Astrocyte (in vitro differentiated cells and primary cell): ENCODE results near the gene ANKDD1B. TPM values are rescaled to one million over a fixed set of nuclear protein-coding genes. Genes with fewer than 3 reads are reported as not detected.

Experiments used
- DNase-seq: peaks from one replicate; pipeline ENCODE4 v3.0.0-alpha.2; 2010; ENCODE audit warnings: low read depth
- FAIRE-seq: peaks from 2 replicates; lab custom pipeline; 2011; peaks lifted over from hg19 to GRCh38; lab: Jason Lieb, UNC
- H2AFZ ChIP-seq: 2 replicates; pipeline ENCODE4 v1.6.0; 2012; ENCODE audit warnings: low read depth, low read length, inconsistent platforms
- H3K27ac ChIP-seq: 2 replicates; pipeline ENCODE4 v1.5.1; 2011; ENCODE audit warnings: low read depth, low read length, inconsistent platforms
- H3K27me3 ChIP-seq: 2 replicates; pipeline ENCODE4 v1.6.0; 2011; ENCODE audit warnings: low read length, inconsistent platforms; ENCODE audit not compliant: insufficient read depth
- H3K36me3 ChIP-seq: 2 replicates; pipeline ENCODE4 v1.5.1; 2011; ENCODE audit warnings: low read length, inconsistent platforms; ENCODE audit not compliant: insufficient read depth
- H3K4me1 ChIP-seq: 2 replicates; pipeline ENCODE4 v1.5.1; 2011; ENCODE audit warnings: low read length, inconsistent platforms; ENCODE audit not compliant: insufficient read depth
- H3K4me2 ChIP-seq: 2 replicates; pipeline ENCODE4 v1.6.0; 2012; ENCODE audit warnings: low read length, inconsistent platforms
- H3K4me3 ChIP-seq: 2 replicates; pipeline ENCODE4 v1.5.1; 2011; ENCODE audit warnings: low read depth, mild to moderate bottlenecking, low read length, inconsistent platforms; ENCODE audit not compliant: insufficient read depth
- H3K79me2 ChIP-seq: 2 replicates; pipeline ENCODE4 v1.6.0; 2012; ENCODE audit warnings: mild to moderate bottlenecking, low read length, inconsistent platforms; ENCODE audit not compliant: insufficient read depth
- H3K9ac ChIP-seq: 2 replicates; pipeline ENCODE4 v1.6.0; 2012; ENCODE audit warnings: mild to moderate bottlenecking, low read length, inconsistent platforms
- H3K9me3 ChIP-seq: 2 replicates; pipeline ENCODE4 v1.5.1; 2012; ENCODE audit warnings: low read depth, mild to moderate bottlenecking, low read length, inconsistent platforms; ENCODE audit not compliant: insufficient read depth
- H4K20me1 ChIP-seq: 2 replicates; pipeline ENCODE4 v1.6.0; 2012; ENCODE audit warnings: low read length, inconsistent platforms; ENCODE audit not compliant: insufficient read depth
- H3K27ac Mint-ChIP-seq: one replicate; pipeline ENCODE4 v1.8.0; 2021; ENCODE audit warnings: mild to moderate bottlenecking, mixed read lengths; ENCODE audit not compliant: unreplicated experiment
- H3K27me3 Mint-ChIP-seq: one replicate; pipeline ENCODE4 v1.8.0; 2021; ENCODE audit warnings: low read depth, mixed read lengths; ENCODE audit not compliant: unreplicated experiment
- H3K36me3 Mint-ChIP-seq: one replicate; pipeline ENCODE4 v1.8.0; 2021; ENCODE audit warnings: low read depth, mixed read lengths; ENCODE audit not compliant: unreplicated experiment
- H3K4me1 Mint-ChIP-seq: one replicate; pipeline ENCODE4 v1.8.0; 2021; ENCODE audit warnings: low read depth, mixed read lengths; ENCODE audit not compliant: unreplicated experiment
- H3K4me3 Mint-ChIP-seq: one replicate; pipeline ENCODE4 v1.8.0; 2021; ENCODE audit warnings: mild to moderate bottlenecking, moderate library complexity, mixed read lengths; ENCODE audit not compliant: unreplicated experiment
- H3K9me3 Mint-ChIP-seq: one replicate; pipeline ENCODE4 v1.8.0; 2021; ENCODE audit warnings: mild to moderate bottlenecking, mixed read lengths; ENCODE audit not compliant: unreplicated experiment
- EZH2 ChIP-seq: IDR thresholded peaks from 2 replicates; pipeline ENCODE4 v1.6.1; 2012; ENCODE audit warnings: mild to moderate bottlenecking, low read length, inconsistent platforms; ENCODE audit not compliant: insufficient read depth
- total RNA-seq: library from RNA; stranded (reverse); gene quantifications from 2 replicates; pipeline ENCODE4 v1.2.1, GENCODE V29; 2021
- TF ChIP-seq, protein P1 (sequence below): IDR thresholded peaks from 2 replicates; pipeline ENCODE4 v1.5.1; 2011; ENCODE audit warnings: low read depth, mild to moderate bottlenecking, inconsistent platforms, low read length, moderate library complexity; ENCODE audit not compliant: insufficient read depth

Gene ANKDD1B
- total RNA-seq, 1 donor from 2014 or later = 0.59 TPM

DNA sequence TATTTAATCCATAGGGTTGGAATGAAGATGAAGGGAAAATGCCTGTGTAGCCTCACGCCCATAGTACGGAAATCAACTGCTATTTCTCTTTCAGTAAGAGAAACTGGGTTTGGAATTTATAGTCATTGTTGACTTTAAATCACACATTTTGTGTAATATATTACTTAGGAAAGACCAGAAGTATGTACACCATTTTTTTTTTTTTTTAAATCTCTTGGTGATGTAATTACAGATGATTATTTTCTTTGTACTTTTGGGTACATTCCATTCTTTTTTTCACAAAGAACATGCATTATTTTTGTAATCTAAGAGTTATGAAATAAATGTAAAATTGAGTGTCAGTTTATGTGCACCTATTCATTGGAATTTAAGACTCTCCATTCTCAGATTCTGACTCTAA is 60.3 kb downstream of the ANKDD1B start:
- H3K9me3 ChIP-seq = no peaks in the 10 kb centered on the region
- TF ChIP-seq EZH2 = no peak
- TF ChIP-seq, protein P1, sequence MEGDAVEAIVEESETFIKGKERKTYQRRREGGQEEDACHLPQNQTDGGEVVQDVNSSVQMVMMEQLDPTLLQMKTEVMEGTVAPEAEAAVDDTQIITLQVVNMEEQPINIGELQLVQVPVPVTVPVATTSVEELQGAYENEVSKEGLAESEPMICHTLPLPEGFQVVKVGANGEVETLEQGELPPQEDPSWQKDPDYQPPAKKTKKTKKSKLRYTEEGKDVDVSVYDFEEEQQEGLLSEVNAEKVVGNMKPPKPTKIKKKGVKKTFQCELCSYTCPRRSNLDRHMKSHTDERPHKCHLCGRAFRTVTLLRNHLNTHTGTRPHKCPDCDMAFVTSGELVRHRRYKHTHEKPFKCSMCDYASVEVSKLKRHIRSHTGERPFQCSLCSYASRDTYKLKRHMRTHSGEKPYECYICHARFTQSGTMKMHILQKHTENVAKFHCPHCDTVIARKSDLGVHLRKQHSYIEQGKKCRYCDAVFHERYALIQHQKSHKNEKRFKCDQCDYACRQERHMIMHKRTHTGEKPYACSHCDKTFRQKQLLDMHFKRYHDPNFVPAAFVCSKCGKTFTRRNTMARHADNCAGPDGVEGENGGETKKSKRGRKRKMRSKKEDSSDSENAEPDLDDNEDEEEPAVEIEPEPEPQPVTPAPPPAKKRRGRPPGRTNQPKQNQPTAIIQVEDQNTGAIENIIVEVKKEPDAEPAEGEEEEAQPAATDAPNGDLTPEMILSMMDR = no peak

DNA sequence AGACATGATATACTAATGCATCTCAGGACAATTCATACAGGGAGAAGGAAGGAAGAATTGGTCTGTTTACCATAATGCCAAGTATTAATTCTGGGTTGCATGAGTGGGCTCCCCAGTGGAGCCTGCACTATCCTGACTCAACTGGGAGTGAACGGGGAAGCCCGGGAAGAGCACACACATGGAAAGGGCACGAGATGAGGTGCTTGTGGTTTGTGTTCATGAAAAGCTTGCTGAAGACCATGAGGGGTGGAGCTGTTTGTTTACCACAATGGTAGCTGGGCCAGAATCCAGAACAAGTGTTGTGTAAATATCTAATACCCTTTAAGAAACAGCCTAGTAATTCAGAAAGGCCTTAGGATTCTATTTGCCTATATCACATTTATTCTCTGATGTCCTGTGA is 61.4 kb downstream of the ANKDD1B start:
- H3K27me3 Mint-ChIP-seq = no peaks in the 10 kb centered on the region
- no peak overlapping the region for H3K4me3 ChIP-seq
- peaks cover 2% of the 10 kb centered on the region for H3K36me3 ChIP-seq
- no peak overlapping the region for H2AFZ ChIP-seq
- no peaks in the 10 kb centered on the region for H3K79me2 ChIP-seq
- H3K9me3 ChIP-seq = no peaks in the 10 kb centered on the region
- TF ChIP-seq, protein P1 = no peak
- FAIRE-seq (no peak), DNase-seq (no peak)
- H3K4me1 ChIP-seq = peaks cover 6% of the 10 kb centered on the region
- H3K27ac Mint-ChIP-seq = no peak overlapping the region
- H3K9me3 Mint-ChIP-seq = no peaks in the 10 kb centered on the region
- H3K9ac ChIP-seq = no peak overlapping the region
- no peak overlapping the region for H3K4me3 Mint-ChIP-seq
- peaks cover 4% of the 10 kb centered on the region for H3K36me3 Mint-ChIP-seq
- no peaks in the 10 kb centered on the region for H4K20me1 ChIP-seq
- H3K4me1 Mint-ChIP-seq = peaks cover 14% of the 10 kb centered on the region
- H3K27ac ChIP-seq = no peak overlapping the region
- no peaks in the 10 kb centered on the region for H3K27me3 ChIP-seq
- no peak overlapping the region for H3K4me2 ChIP-seq

More for the DNA sequence above, 60.3 kb downstream of the ANKDD1B start:
- no peak overlapping the region for H3K4me3 ChIP-seq
- no peak overlapping the region for H3K4me2 ChIP-seq
- no peak for FAIRE-seq
- no peak overlapping the region for H2AFZ ChIP-seq
- no peaks in the 10 kb centered on the region for H3K27me3 Mint-ChIP-seq
- peaks cover 6% of the 10 kb centered on the region for H3K4me1 ChIP-seq
- H3K36me3 Mint-ChIP-seq = peaks cover 4% of the 10 kb centered on the region
- H3K9me3 Mint-ChIP-seq = no peaks in the 10 kb centered on the region
- H3K79me2 ChIP-seq = no peaks in the 10 kb centered on the region
- no peak for DNase-seq
- peaks cover 2% of the 10 kb centered on the region for H3K36me3 ChIP-seq
- H3K9ac ChIP-seq = no peak overlapping the region
- peaks cover 14% of the 10 kb centered on the region for H3K4me1 Mint-ChIP-seq
- H3K4me3 Mint-ChIP-seq = no peak overlapping the region
- H3K27ac ChIP-seq = no peak overlapping the region
- H4K20me1 ChIP-seq = no peaks in the 10 kb centered on the region
- no peak overlapping the region for H3K27ac Mint-ChIP-seq
- no peaks in the 10 kb centered on the region for H3K27me3 ChIP-seq

DNA sequence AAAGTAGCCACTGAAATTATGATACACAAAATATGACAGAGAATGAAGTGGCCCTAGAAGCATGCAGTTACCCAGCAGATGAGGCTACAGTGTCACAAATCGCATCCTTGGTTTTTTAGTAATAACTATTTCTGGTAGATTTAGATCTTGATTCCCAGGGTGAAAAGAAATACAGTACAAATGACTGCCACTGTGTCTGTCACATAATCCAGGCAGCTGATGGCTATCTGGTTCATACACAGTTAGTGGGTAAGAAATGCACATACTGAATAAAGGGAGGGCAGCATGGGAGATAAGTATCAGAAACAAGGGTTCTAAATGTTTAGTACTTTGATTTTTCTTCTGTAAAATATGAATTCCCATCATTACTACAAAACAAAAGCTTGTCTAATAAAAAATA is 64.5 kb downstream of the ANKDD1B start:
- Mint-ChIP-seq H3K4me3 (no peak overlapping the region), H3K4me1 (no peaks in the 10 kb centered on the region), H3K9me3 (no peaks in the 10 kb centered on the region), H3K27me3 (no peaks in the 10 kb centered on the region), H3K36me3 (peaks cover 4% of the 10 kb centered on the region), H3K27ac (no peak overlapping the region)
- Histone ChIP-seq H4K20me1 (no peaks in the 10 kb centered on the region), H3K4me3 (no peak overlapping the region), H3K27ac (no peak overlapping the region), H3K4me1 (no peaks in the 10 kb centered on the region), H3K9me3 (no peaks in the 10 kb centered on the region), H3K27me3 (no peaks in the 10 kb centered on the region), H3K4me2 (no peak overlapping the region), H3K36me3 (peaks cover 2% of the 10 kb centered on the region), H3K9ac (no peak overlapping the region), H2AFZ (no peak overlapping the region), H3K79me2 (no peaks in the 10 kb centered on the region)
- TF ChIP-seq, protein P1 = no peak
- TF ChIP-seq EZH2 = no peak
- no peak for DNase-seq
- FAIRE-seq = no peak
